A549 (cell line): Measurements from ENCODE around the gene AFAP1. TPM values are rescaled to one million over a fixed set of nuclear protein-coding genes. Genes with fewer than 3 reads are reported as not detected.

ENCODE experiments used
- ATAC-seq, 2 experiments: fragments of 200-7000 bp in 1 of 2; fragments of >200 bp in 1 of 2; cut with Nextera tagmentation in 1 of 2; cut with Tn5 transposase in 1 of 2; 3 replicates each; pipeline versions ENCODE4 v1.8.0 to v1.9.1; 2018 to 2020; ENCODE audit warnings: mild to moderate bottlenecking in 1 of 2, moderate library complexity in 1 of 2
- CTCF ChIA-PET: fragments of 300-600 bp; sonication (Branson Sonifier 250); formaldehyde crosslinking; extraction: SDS; loops from one replicate; lab custom pipeline; 2021; ENCODE audit warnings: antibody characterized with exemption, inconsistent platforms; lab: Yijun Ruan, JAX
- POLR2A ChIA-PET: fragments of 350-600 bp; formaldehyde crosslinking; extraction: SDS; loops from one replicate; lab custom pipeline; 2021; ENCODE audit warnings: antibody characterized with exemption, inconsistent platforms; lab: Yijun Ruan, JAX
- DNase-seq, 2 experiments: peaks; one replicate each; pipeline versions ENCODE4 v3.0.0 to v3.0.0-alpha.2; 2011 to 2016; ENCODE audit warnings: low read depth in 1 of 2, low spot score in 1 of 2
- FAIRE-seq: peaks from 2 replicates; lab custom pipeline; 2011; peaks lifted over from hg19 to GRCh38; lab: Jason Lieb, UNC
- H3K27ac ChIP-seq, 2 experiments: fragments of >200 bp; sonication (Bioruptor Twin); formaldehyde crosslinking; 3 replicates each; pipeline ENCODE4 v1.5.1; 2016 to 2017
- H3K4me1 ChIP-seq: fragments of >200 bp; sonication (Bioruptor Twin); formaldehyde crosslinking; 3 replicates; pipeline ENCODE4 v1.6.1; 2016
- H3K4me2 ChIP-seq: fragments of >200 bp; sonication (Bioruptor Twin); formaldehyde crosslinking; 3 replicates; pipeline ENCODE4 v1.6.1; 2016
- H3K4me3 ChIP-seq: fragments of >200 bp; sonication (Bioruptor Twin); formaldehyde crosslinking; 3 replicates; pipeline ENCODE4 v1.5.1; 2016
- H3K9me3 ChIP-seq: fragments of >200 bp; sonication (Bioruptor Twin); formaldehyde crosslinking; 3 replicates; pipeline ENCODE4 v1.6.1; 2016
- ATOH8 ChIP-seq: fragments of 250-450 bp; sonication (Bioruptor Pico); IDR thresholded peaks from 2 replicates; pipeline ENCODE4 v1.5.0; 2020; ENCODE audit warnings: low read depth, mild to moderate bottlenecking, moderate library complexity
- BCL3 ChIP-seq: fragments of >200 bp; sonication (Bioruptor Twin); formaldehyde crosslinking; IDR thresholded peaks from 3 replicates; pipeline ENCODE4 v1.6.1; 2016
- CBX8 ChIP-seq: fragments of 200-600 bp; sonication (generic); IDR thresholded peaks from 2 replicates; pipeline ENCODE4 v1.6.1; 2016
- CHD2 ChIP-seq: fragments of 150-350 bp; IDR thresholded peaks from 2 replicates; pipeline ENCODE4 v1.6.1; 2014; ENCODE audit warnings: low read length; ENCODE audit not compliant: partially characterized antibody
- EHMT2 ChIP-seq: fragments of 200-600 bp; sonication (generic); IDR thresholded peaks from 2 replicates; pipeline ENCODE4 v1.6.1; 2016; ENCODE audit warnings: antibody characterized with exemption, low read depth, mild to moderate bottlenecking, moderate library complexity
- EP300 ChIP-seq, 2 experiments: fragments of >200 bp; sonication (Bioruptor Twin); formaldehyde crosslinking; IDR thresholded peaks; 2 replicates in 1 of 2; 3 replicates in 1 of 2; pipeline ENCODE4 v1.6.1; 2016 to 2017
- FOSL2 ChIP-seq, 2 experiments: fragments of 450-650 bp in 1 of 2; fragments of >200 bp in 1 of 2; sonication (Bioruptor Twin) in 1 of 2; formaldehyde crosslinking; IDR thresholded peaks; 2 replicates each; pipeline versions ENCODE4 v1.5.0 to v1.6.1; 2016 to 2020; ENCODE audit warnings: mild to moderate bottlenecking in 1 of 2, moderate library complexity in 1 of 2
- HOXA7 ChIP-seq: fragments of 250-450 bp; sonication (Bioruptor Pico); IDR thresholded peaks from 2 replicates; pipeline ENCODE4 v1.5.0; 2020; ENCODE audit warnings: mild to moderate bottlenecking, moderate library complexity
- HOXB13 ChIP-seq: fragments of 250-450 bp; sonication (Bioruptor Pico); IDR thresholded peaks from 2 replicates; pipeline ENCODE4 v1.5.0; 2020; ENCODE audit warnings: low read depth, mild to moderate bottlenecking, moderate library complexity
- HOXB5 ChIP-seq: fragments of 250-450 bp; sonication (Bioruptor Pico); IDR thresholded peaks from 2 replicates; pipeline ENCODE4 v1.5.0; 2020; ENCODE audit warnings: mild to moderate bottlenecking, moderate library complexity
- JUN ChIP-seq, 2 experiments: fragments of >200 bp; sonication (Bioruptor Twin); formaldehyde crosslinking; IDR thresholded peaks; 2 replicates in 1 of 2; 3 replicates in 1 of 2; pipeline ENCODE4 v1.6.1; 2016 to 2017
- NPAS2 ChIP-seq: fragments of 250-450 bp; sonication (Bioruptor Pico); IDR thresholded peaks from 2 replicates; pipeline ENCODE4 v1.8.0; 2022; ENCODE audit warnings: mild to moderate bottlenecking, moderate library complexity, borderline replicate concordance
- PHF8 ChIP-seq: fragments of 200-600 bp; sonication (generic); IDR thresholded peaks from 2 replicates; pipeline ENCODE4 v1.6.1; 2016; ENCODE audit warnings: low read depth, mild to moderate bottlenecking, antibody characterized with exemption, moderate library complexity, borderline replicate concordance
- POLR2A ChIP-seq: IDR thresholded peaks from 2 replicates; pipeline ENCODE4 v1.6.1; 2012; ENCODE audit warnings: mild to moderate bottlenecking, low read length
- TFCP2L1 ChIP-seq: fragments of 250-450 bp; sonication (Bioruptor Pico); IDR thresholded peaks from 2 replicates; pipeline ENCODE4 v1.5.0; 2021; ENCODE audit warnings: mild to moderate bottlenecking
- WGBS: methylation state at CpG from one replicate; pipeline ENCODE4 v1.1.6; 2017; ENCODE audit errors: missing lambda C conversion rate; 5-methylcytosine and 5-hydroxymethylcytosine counted together
- polyA plus RNA-seq, 4 experiments: library from polyadenylated mRNA; depleted of rRNA in 3 of 4; stranded (reverse); fragments of >200 nt; fragmentation: RNase III in 1 of 4; extraction: RNeasy Plus Mini Kit Qiagen cat#74134 plus additional on column Dnase treatment in 1 of 4; gene quantifications; 2 replicates in 3 of 4; 3 replicates in 1 of 4; pipeline ENCODE4 v1.2.3, GENCODE V29; 2011 to 2017
- TF ChIP-seq, protein P1 (sequence below): fragments of 250-450 bp; sonication (Bioruptor Pico); IDR thresholded peaks from 2 replicates; pipeline ENCODE4 v1.5.0; 2021; ENCODE audit warnings: mild to moderate bottlenecking, moderate library complexity, borderline replicate concordance
- TF ChIP-seq, protein P2 (sequence below): fragments of 150-350 bp; IDR thresholded peaks from 2 replicates; pipeline ENCODE4 v1.6.1; 2014; ENCODE audit warnings: low read depth, mild to moderate bottlenecking, low read length
- TF ChIP-seq, protein P3 (sequence below): fragments of >200 bp; sonication (Bioruptor Twin); formaldehyde crosslinking; IDR thresholded peaks from 2 replicates; pipeline ENCODE4 v1.6.1; 2016

The AFAP1 gene
- polyA plus RNA-seq, 2 of the 4 experiments (the other 2 are of a cell fraction) = 25.4 to 29.6 TPM

DNA sequence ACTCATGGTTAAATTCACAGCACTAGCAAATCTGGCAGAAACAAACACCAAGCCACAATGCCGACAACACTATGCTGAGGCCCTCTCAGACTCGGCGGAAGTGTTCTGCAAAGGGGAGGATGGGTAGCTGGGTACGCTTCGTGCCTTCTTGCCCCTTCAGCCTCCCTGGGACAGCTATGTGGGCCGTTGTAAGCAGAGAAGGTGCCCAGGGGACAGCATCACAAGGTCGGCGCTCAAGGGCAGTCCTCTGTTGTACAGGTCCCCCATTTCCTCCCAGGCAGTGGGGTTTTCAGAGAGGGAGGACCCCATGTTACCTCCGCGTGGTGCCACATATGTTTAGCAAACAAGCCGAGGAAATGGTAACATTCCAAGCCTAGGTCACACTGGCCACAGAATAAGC lies 173.6 kb downstream of the AFAP1 start:
- Histone ChIP-seq H3K9me3 (no peaks in the 10 kb centered on the region), H3K4me3 (no peak overlapping the region), H3K4me1 (no peaks in the 10 kb centered on the region; the same call in 2 of the 3 replicates), H3K27ac (no peak overlapping the region), H3K4me2 (no peak overlapping the region)
- CTCF ChIA-PET = interaction anchor here (0.5 kb wide), 1 partner anchor 695 kb away, joined by 3 read pairs; no protein-coding TSS in a partner anchor
- no peak for TF ChIP-seq EHMT2
- TF ChIP-seq HOXA7 = no peak
- TF ChIP-seq HOXB5 (CRISPR knock-in tag) = no peak
- no peak for TF ChIP-seq POLR2A
- no peak for TF ChIP-seq BCL3
- no peak for TF ChIP-seq CHD2
- POLR2A ChIA-PET = no interaction called here
- WGBS = 96% methylated on average over 11 of the region's 11 CpGs
- ATAC-seq = no peak
- FAIRE-seq = no peak
- DNase-seq = no peak

- H3K4me1 ChIP-seq = peaks cover 3% of the 10 kb centered on the region
- ChIA-PET POLR2A (no interaction called here), CTCF (interaction anchor here (0.5 to 1.5 kb wide), 2 partner anchors 221 to 695 kb away, joined by 3 read pairs; no protein-coding TSS in a partner anchor)
- no peak overlapping the region for H3K4me3 ChIP-seq
- TF ChIP-seq, protein P1, sequence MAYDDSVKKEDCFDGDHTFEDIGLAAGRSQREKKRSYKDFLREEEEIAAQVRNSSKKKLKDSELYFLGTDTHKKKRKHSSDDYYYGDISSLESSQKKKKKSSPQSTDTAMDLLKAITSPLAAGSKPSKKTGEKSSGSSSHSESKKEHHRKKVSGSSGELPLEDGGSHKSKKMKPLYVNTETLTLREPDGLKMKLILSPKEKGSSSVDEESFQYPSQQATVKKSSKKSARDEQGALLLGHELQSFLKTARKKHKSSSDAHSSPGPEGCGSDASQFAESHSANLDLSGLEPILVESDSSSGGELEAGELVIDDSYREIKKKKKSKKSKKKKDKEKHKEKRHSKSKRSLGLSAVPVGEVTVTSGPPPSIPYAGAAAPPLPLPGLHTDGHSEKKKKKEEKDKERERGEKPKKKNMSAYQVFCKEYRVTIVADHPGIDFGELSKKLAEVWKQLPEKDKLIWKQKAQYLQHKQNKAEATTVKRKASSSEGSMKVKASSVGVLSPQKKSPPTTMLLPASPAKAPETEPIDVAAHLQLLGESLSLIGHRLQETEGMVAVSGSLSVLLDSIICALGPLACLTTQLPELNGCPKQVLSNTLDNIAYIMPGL (CRISPR knock-in tag) = no peak
- TF ChIP-seq TFCP2L1 = no peak
- DNase-seq (no peak), ATAC-seq (no peak), FAIRE-seq (no peak)
- 87% methylated on average over 12 of the region's 12 CpGs for WGBS
- H3K4me2 ChIP-seq = no peak overlapping the region
- no peak overlapping the region for H3K27ac ChIP-seq
- no peaks in the 10 kb centered on the region for H3K9me3 ChIP-seq
These were observed 174.0 kb downstream of the AFAP1 start for GRCh38 chr4:7765666-7766065.

- POLR2A ChIA-PET = no interaction called here
- peaks cover 13% of the 10 kb centered on the region for H3K4me1 ChIP-seq
- FAIRE-seq = no peak
- no peaks in the 10 kb centered on the region for H3K9me3 ChIP-seq
- H3K27ac ChIP-seq = no peak overlapping the region
- 85% methylated on average over 5 of the region's 5 CpGs for WGBS
- H3K4me2 ChIP-seq = no peak overlapping the region
- H3K4me3 ChIP-seq = no peak overlapping the region
- no peak for DNase-seq
- ATAC-seq = no peak
- no peak for TF ChIP-seq PHF8
- no peak for TF ChIP-seq EHMT2
- TF ChIP-seq ATOH8 (CRISPR knock-in tag) = no peak
- no peak for TF ChIP-seq CBX8
- no peak for TF ChIP-seq HOXB13 (CRISPR knock-in tag)
- TF ChIP-seq, protein P2, sequence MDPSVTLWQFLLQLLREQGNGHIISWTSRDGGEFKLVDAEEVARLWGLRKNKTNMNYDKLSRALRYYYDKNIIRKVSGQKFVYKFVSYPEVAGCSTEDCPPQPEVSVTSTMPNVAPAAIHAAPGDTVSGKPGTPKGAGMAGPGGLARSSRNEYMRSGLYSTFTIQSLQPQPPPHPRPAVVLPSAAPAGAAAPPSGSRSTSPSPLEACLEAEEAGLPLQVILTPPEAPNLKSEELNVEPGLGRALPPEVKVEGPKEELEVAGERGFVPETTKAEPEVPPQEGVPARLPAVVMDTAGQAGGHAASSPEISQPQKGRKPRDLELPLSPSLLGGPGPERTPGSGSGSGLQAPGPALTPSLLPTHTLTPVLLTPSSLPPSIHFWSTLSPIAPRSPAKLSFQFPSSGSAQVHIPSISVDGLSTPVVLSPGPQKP = no peak
- no peak for TF ChIP-seq NPAS2 (CRISPR knock-in tag)
- TF ChIP-seq, protein P3, sequence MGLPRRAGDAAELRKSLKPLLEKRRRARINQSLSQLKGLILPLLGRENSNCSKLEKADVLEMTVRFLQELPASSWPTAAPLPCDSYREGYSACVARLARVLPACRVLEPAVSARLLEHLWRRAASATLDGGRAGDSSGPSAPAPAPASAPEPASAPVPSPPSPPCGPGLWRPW = no peak
- no peak for TF ChIP-seq JUN (IDR thresholded peaks at IDR 0.05)
- TF ChIP-seq EP300 (IDR thresholded peaks at IDR 0.05) = no peak
- TF ChIP-seq FOSL2 (IDR thresholded peaks at IDR 0.05) = no peak
- no peak for TF ChIP-seq FOSL2 (CRISPR knock-in tag; IDR thresholded peaks at IDR 0.05)
- CTCF ChIA-PET = interaction anchor here (0.8 to 1.5 kb wide), 2 partner anchors 13 to 222 kb away, joined by 3 read pairs; no protein-coding TSS in a partner anchor
These were observed 175.2 kb downstream of the AFAP1 start for GRCh38 chr4:7764466-7764865.
